ENCODE data around the gene FGF1. TPM values are rescaled to one million over a fixed set of nuclear protein-coding genes. Genes with fewer than 3 reads are reported as not detected.

The FGF1 gene
- total and polyA plus RNA-seq, 2 of the 4 experiments (the other 2 are of a cell fraction) = 7.6 to 7.7 TPM

DNA sequence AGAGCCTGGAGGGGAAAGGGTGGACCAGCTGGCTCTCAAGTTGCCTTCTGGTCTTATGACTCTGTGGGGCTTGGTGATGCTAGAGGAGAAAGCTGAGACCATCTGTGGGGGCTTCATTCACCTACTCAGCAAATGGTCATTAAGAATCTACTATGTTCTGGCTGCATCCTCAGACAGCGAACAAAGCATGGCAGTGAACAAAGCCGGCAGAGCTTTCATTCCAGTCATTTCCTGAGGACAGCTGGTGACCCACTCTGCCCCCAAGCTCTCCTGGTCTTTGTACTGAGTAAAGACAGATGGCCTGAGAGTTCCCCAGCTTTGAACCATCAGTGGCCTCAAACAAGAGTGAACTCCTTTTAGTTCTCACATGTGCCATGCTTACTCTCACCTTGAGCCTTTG is 48.0 kb downstream of the FGF1 start:
- H3K9me1 ChIP-seq (ENCODE audit: insufficient read depth, low read length) = no peaks in the 10 kb centered on the region
- BruUV-seq (replicated peaks) = no TSS peak
- dilution Hi-C loops (cut with HindIII; ENCODE audit: low sequenced_read_pairs, unreplicated experiment) (no loop called here), in situ Hi-C loops (cut with MboI; ENCODE audit: low sequenced_read_pairs) (no loop called here), intact Hi-C loops (cut with micrococcal nuclease) (no loop called here)
- H4K20me1 ChIP-seq (ENCODE audit: insufficient read depth, low read length) = no peaks in the 10 kb centered on the region
- no peak overlapping the region for H3K18ac ChIP-seq (ENCODE audit: low read depth, low read length)
- H3K36me3 ChIP-seq (ENCODE audit: control insufficient read depth, insufficient read depth, low read length) = no peaks in the 10 kb centered on the region
- no peak for ATAC-seq (ENCODE audit: low read depth)
- no peak overlapping the region for H2BK20ac ChIP-seq (ENCODE audit: low read depth, low read length)
- POLR2A ChIA-PET (ENCODE audit: unreplicated experiment) = no interaction called here
- H3K27ac ChIP-seq (ENCODE audit: insufficient read depth, low read length) = no peak overlapping the region
- H3K4me1 ChIP-seq (ENCODE audit: control insufficient read depth, insufficient read depth, low read length) = peaks cover 8% of the 10 kb centered on the region
- no peak overlapping the region for H4K8ac ChIP-seq (ENCODE audit: low read depth in 2 of 2, low read length in 2 of 2)
- H4K91ac ChIP-seq (ENCODE audit: insufficient read depth, low read depth, low read length) = no peak overlapping the region
- no peak overlapping the region for H3K14ac ChIP-seq (replicated peaks; ENCODE audit: low read depth, low read length)
- no peak overlapping the region for H2BK15ac ChIP-seq (ENCODE audit: low read depth, low read length)
- H3K4ac ChIP-seq (ENCODE audit: low read depth, low read length) = no peak overlapping the region
- no peak for TF ChIP-seq MXI1 (IDR thresholded peaks at IDR 0.05; ENCODE audit: borderline replicate concordance, low read depth, low read length)
- no peak overlapping the region for H2AK5ac ChIP-seq (ENCODE audit: low read depth, low read length)
- H3K23ac ChIP-seq (ENCODE audit: low read depth, low read length) = no peak overlapping the region
- no peak overlapping the region for H2BK5ac ChIP-seq (ENCODE audit: low read depth, low read length, poor library complexity, severe bottlenecking)
- H3K56ac ChIP-seq (ENCODE audit: extremely low read depth, insufficient read depth, low read length) = no peak overlapping the region
- no peak overlapping the region for H2AK9ac ChIP-seq (replicated peaks; ENCODE audit: low read depth, low read length, poor library complexity)
- H3K9me3 ChIP-seq (ENCODE audit: control insufficient read depth, insufficient read depth, low read length) = no peaks in the 10 kb centered on the region
- no peak overlapping the region for H3K4me3 ChIP-seq (ENCODE audit: insufficient read depth, low read depth, low read length)
- no peak overlapping the region for H4K5ac ChIP-seq (ENCODE audit: low read depth, low read length)
- no peak overlapping the region for H2BK120ac ChIP-seq (ENCODE audit: low read depth, low read length)
- H3K27me3 ChIP-seq (ENCODE audit: control insufficient read depth, insufficient read depth, low read length) = no peaks in the 10 kb centered on the region
- WGBS, 2 experiments (ENCODE audit: extremely low coverage in 2 of 2, insufficient read length in 1 of 2) = 100% methylated on average over 1 of the region's 2 CpGs; no CpG with 5 or more reads in 1 of the 2 experiments
- no peak for DNase-seq
- no peak overlapping the region for H3K4me2 ChIP-seq (ENCODE audit: low read depth, low read length)
- H2AFZ ChIP-seq (replicated peaks; ENCODE audit: low read length, poor library complexity) = no peak overlapping the region
- CTCF ChIA-PET = interaction anchor here (0.7 kb wide), 1 partner anchor 18 kb away, joined by 4 read pairs; no protein-coding TSS in a partner anchor
- no peak overlapping the region for H3K9ac ChIP-seq (ENCODE audit: low read depth, low read length)
- no peaks in the 10 kb centered on the region for H3K79me1 ChIP-seq (ENCODE audit: low read depth in 1 of 2, low read length in 2 of 2)
